ENCODE results near the gene QRSL1.

The QRSL1 gene

GRCh38 chr6:106613590-106613989 lies 15.8 kb upstream of the QRSL1 start:
- Histone ChIP-seq H2AFZ (ENCODE audit: low read depth, low read length) (no peak overlapping the region), H3K9me3 (ENCODE audit: control insufficient read depth, low read length) (no peaks in the 10 kb centered on the region), H2BK5ac (ENCODE audit: low read depth, low read length, poor library complexity, severe bottlenecking) (no peak overlapping the region), H2BK15ac (ENCODE audit: low read depth, poor library complexity, severe bottlenecking) (no peak overlapping the region), H3K27ac (ENCODE audit: low read length, poor library complexity, severe bottlenecking) (no peak overlapping the region), H3K23ac (ENCODE audit: low read length in 2 of 2) (no peak overlapping the region), H3K4ac (ENCODE audit: low read depth in 1 of 2, low read length in 2 of 2) (no peak overlapping the region), H3K4me3 (ENCODE audit: insufficient read depth in 1 of 2, low read depth in 1 of 2, low read length in 2 of 2) (no peak overlapping the region), H3K18ac (ENCODE audit: low read depth in 1 of 2, low read length in 2 of 2) (no peak overlapping the region), H3K79me1 (replicated peaks; ENCODE audit: low read length, poor library complexity, severe bottlenecking) (peaks cover 3% of the 10 kb centered on the region), H3K4me1 (ENCODE audit: control insufficient read depth, insufficient read depth, low read depth, low read length) (no peaks in the 10 kb centered on the region), H3K9ac (ENCODE audit: low read length) (no peak overlapping the region), H3K36me3 (ENCODE audit: control insufficient read depth in 1 of 2, insufficient read depth in 2 of 2, low read depth in 1 of 2, low read length in 2 of 2) (peaks cover 0 to 7% of the 10 kb centered on the region in 2 experiments), H3K27me3 (ENCODE audit: control insufficient read depth in 1 of 2, insufficient read depth in 1 of 2, low read length in 2 of 2) (no peaks in the 10 kb centered on the region), H3K4me2 (ENCODE audit: low read length, poor library complexity, severe bottlenecking) (no peak overlapping the region), H3K14ac (ENCODE audit: low read length in 2 of 2) (no peak overlapping the region), H4K91ac (ENCODE audit: low read length) (no peak overlapping the region), H2AK5ac (ENCODE audit: low read length, severe bottlenecking) (no peak overlapping the region), H2BK120ac (ENCODE audit: low read depth, low read length) (no peak overlapping the region), H2BK12ac (ENCODE audit: low read length in 2 of 2) (no peak overlapping the region), H4K8ac (ENCODE audit: low read length) (no peak overlapping the region)
- no CpG with 5 or more reads among the region's 1 CpG for WGBS
- DNase-seq: no peak

GRCh38 chr6:106614166-106614565 lies 15.2 kb upstream of the QRSL1 start:
- no peak for DNase-seq
- H2BK5ac ChIP-seq (ENCODE audit: low read depth, low read length, poor library complexity, severe bottlenecking): no peak overlapping the region
- H3K9me3 ChIP-seq (ENCODE audit: control insufficient read depth, low read length): no peaks in the 10 kb centered on the region
- H2BK12ac ChIP-seq (ENCODE audit: low read length in 2 of 2): no peak overlapping the region
- no peak overlapping the region for H3K27ac ChIP-seq (ENCODE audit: low read length, poor library complexity, severe bottlenecking)
- no peak overlapping the region for H2BK120ac ChIP-seq (ENCODE audit: low read depth, low read length)
- H4K8ac ChIP-seq (ENCODE audit: low read length): no peak overlapping the region
- H3K27me3 ChIP-seq (ENCODE audit: control insufficient read depth in 1 of 2, insufficient read depth in 1 of 2, low read length in 2 of 2): no peaks in the 10 kb centered on the region
- no peak overlapping the region for H2AFZ ChIP-seq (ENCODE audit: low read depth, low read length)
- no peak overlapping the region for H3K9ac ChIP-seq (ENCODE audit: low read length)
- H2AK5ac ChIP-seq (ENCODE audit: low read length, severe bottlenecking): no peak overlapping the region
- H3K4me1 ChIP-seq (ENCODE audit: control insufficient read depth, insufficient read depth, low read depth, low read length): no peaks in the 10 kb centered on the region
- no peak overlapping the region for H2BK15ac ChIP-seq (ENCODE audit: low read depth, poor library complexity, severe bottlenecking)
- no peak overlapping the region for H3K4me3 ChIP-seq (ENCODE audit: insufficient read depth in 1 of 2, low read depth in 1 of 2, low read length in 2 of 2)
- no peak overlapping the region for H3K4ac ChIP-seq (ENCODE audit: low read depth in 1 of 2, low read length in 2 of 2)
- H3K79me1 ChIP-seq (replicated peaks; ENCODE audit: low read length, poor library complexity, severe bottlenecking): peaks cover 3% of the 10 kb centered on the region
- no peak overlapping the region for H4K91ac ChIP-seq (ENCODE audit: low read length)
- H3K18ac ChIP-seq (ENCODE audit: low read depth in 1 of 2, low read length in 2 of 2): no peak overlapping the region
- 90% methylated on average over 1 of the region's 1 CpG for WGBS
- H3K14ac ChIP-seq (ENCODE audit: low read length in 2 of 2): no peak overlapping the region
- no peak overlapping the region for H3K4me2 ChIP-seq (ENCODE audit: low read length, poor library complexity, severe bottlenecking)
- peaks cover 0 to 7% of the 10 kb centered on the region in 2 experiments for H3K36me3 ChIP-seq (ENCODE audit: control insufficient read depth in 1 of 2, insufficient read depth in 2 of 2, low read depth in 1 of 2, low read length in 2 of 2)
- no peak overlapping the region for H3K23ac ChIP-seq (ENCODE audit: low read length in 2 of 2)

GRCh38 chr6:106614592-106615257 lies 14.7 kb upstream of the QRSL1 start:
- H3K4me3 ChIP-seq (ENCODE audit: insufficient read depth in 1 of 2, low read depth in 1 of 2, low read length in 2 of 2): no peak overlapping the region
- H4K91ac ChIP-seq (ENCODE audit: low read length): no peak overlapping the region
- no peak overlapping the region for H3K18ac ChIP-seq (ENCODE audit: low read depth in 1 of 2, low read length in 2 of 2)
- H2BK15ac ChIP-seq (ENCODE audit: low read depth, poor library complexity, severe bottlenecking): no peak overlapping the region
- H3K4ac ChIP-seq (ENCODE audit: low read depth in 1 of 2, low read length in 2 of 2): no peak overlapping the region
- H3K4me2 ChIP-seq (ENCODE audit: low read length, poor library complexity, severe bottlenecking): no peak overlapping the region
- H2BK120ac ChIP-seq (ENCODE audit: low read depth, low read length): no peak overlapping the region
- no peak overlapping the region for H3K23ac ChIP-seq (ENCODE audit: low read length in 2 of 2)
- H3K27me3 ChIP-seq (ENCODE audit: control insufficient read depth in 1 of 2, insufficient read depth in 1 of 2, low read length in 2 of 2): no peaks in the 10 kb centered on the region
- no peak overlapping the region for H3K9ac ChIP-seq (ENCODE audit: low read length)
- H2AFZ ChIP-seq (ENCODE audit: low read depth, low read length): no peak overlapping the region
- 77% methylated on average over 3 of the region's 3 CpGs for WGBS
- no peak overlapping the region for H3K14ac ChIP-seq (ENCODE audit: low read length in 2 of 2)
- H3K27ac ChIP-seq (ENCODE audit: low read length, poor library complexity, severe bottlenecking): no peak overlapping the region
- H4K8ac ChIP-seq (ENCODE audit: low read length): no peak overlapping the region
- no peak for DNase-seq
- H3K79me1 ChIP-seq (replicated peaks; ENCODE audit: low read length, poor library complexity, severe bottlenecking): peaks cover 3% of the 10 kb centered on the region
- H2BK5ac ChIP-seq (ENCODE audit: low read depth, low read length, poor library complexity, severe bottlenecking): no peak overlapping the region
- peaks cover 0 to 7% of the 10 kb centered on the region in 2 experiments for H3K36me3 ChIP-seq (ENCODE audit: control insufficient read depth in 1 of 2, insufficient read depth in 2 of 2, low read depth in 1 of 2, low read length in 2 of 2)
- no peaks in the 10 kb centered on the region for H3K9me3 ChIP-seq (ENCODE audit: control insufficient read depth, low read length)
- H2BK12ac ChIP-seq (ENCODE audit: low read length in 2 of 2): no peak overlapping the region
- no peak overlapping the region for H2AK5ac ChIP-seq (ENCODE audit: low read length, severe bottlenecking)
- H3K4me1 ChIP-seq (ENCODE audit: control insufficient read depth, insufficient read depth, low read depth, low read length): no peaks in the 10 kb centered on the region

- no peak overlapping the region for H3K4me3 ChIP-seq (ENCODE audit: insufficient read depth in 1 of 2, low read depth in 1 of 2, low read length in 2 of 2)
- H3K9ac ChIP-seq (ENCODE audit: low read length): no peak overlapping the region
- H3K4me2 ChIP-seq (ENCODE audit: low read length, poor library complexity, severe bottlenecking): no peak overlapping the region
- H2BK12ac ChIP-seq (ENCODE audit: low read length in 2 of 2): no peak overlapping the region
- no peak overlapping the region for H2BK15ac ChIP-seq (ENCODE audit: low read depth, poor library complexity, severe bottlenecking)
- no peak overlapping the region for H3K23ac ChIP-seq (ENCODE audit: low read length in 2 of 2)
- peaks cover 0 to 11% of the 10 kb centered on the region in 2 experiments for H3K36me3 ChIP-seq (ENCODE audit: control insufficient read depth in 1 of 2, insufficient read depth in 2 of 2, low read depth in 1 of 2, low read length in 2 of 2)
- H3K27me3 ChIP-seq (ENCODE audit: control insufficient read depth in 1 of 2, insufficient read depth in 1 of 2, low read length in 2 of 2): no peaks in the 10 kb centered on the region
- H3K4me1 ChIP-seq (ENCODE audit: control insufficient read depth, insufficient read depth, low read depth, low read length): no peaks in the 10 kb centered on the region
- DNase-seq: no peak
- H4K8ac ChIP-seq (ENCODE audit: low read length): no peak overlapping the region
- H3K79me1 ChIP-seq (replicated peaks; ENCODE audit: low read length, poor library complexity, severe bottlenecking): peaks cover 4% of the 10 kb centered on the region
- no peak overlapping the region for H3K18ac ChIP-seq (ENCODE audit: low read depth in 1 of 2, low read length in 2 of 2)
- no peak overlapping the region for H3K27ac ChIP-seq (ENCODE audit: low read length, poor library complexity, severe bottlenecking)
- H4K91ac ChIP-seq (ENCODE audit: low read length): no peak overlapping the region
- no peak overlapping the region for H3K4ac ChIP-seq (ENCODE audit: low read depth in 1 of 2, low read length in 2 of 2)
- no peak overlapping the region for H2BK120ac ChIP-seq (ENCODE audit: low read depth, low read length)
- no peak overlapping the region for H2BK5ac ChIP-seq (ENCODE audit: low read depth, low read length, poor library complexity, severe bottlenecking)
- no peak overlapping the region for H3K14ac ChIP-seq (ENCODE audit: low read length in 2 of 2)
- H3K9me3 ChIP-seq (ENCODE audit: control insufficient read depth, low read length): no peaks in the 10 kb centered on the region
- H2AFZ ChIP-seq (ENCODE audit: low read depth, low read length): no peak overlapping the region
- no peak overlapping the region for H2AK5ac ChIP-seq (ENCODE audit: low read length, severe bottlenecking)
Measured at GRCh38 chr6:106617302-106617701, 12.1 kb upstream of the QRSL1 start.

Data from mesenchymal stem cell (in vitro differentiated cells and primary cell).